Right lung (tissue), 5 donors: ENCODE data around the gene PPP2R2C. TPM values are rescaled to one million over a fixed set of nuclear protein-coding genes. Genes with fewer than 3 reads are reported as not detected.
A peak's percentile ranks its signal among the peaks of the same experiment; 100 is the strongest.

Experiments
- DNase-seq, 2 donors: peaks; one replicate each; pipeline ENCODE4 v3.0.0-alpha.2; 2013
- polyA plus RNA-seq, 5 donors: library from polyadenylated mRNA; unstranded; fragments of 120-200 nt; gene quantifications; one replicate each; pipeline versions ENCODE4 v1.2.1 to v1.2.3, GENCODE V29; 2013; ENCODE audit warnings: inconsistent platforms in 1 of 5, low replicate concordance in 1 of 5; ENCODE audit not compliant: insufficient read length in 5 of 5, insufficient read depth in 1 of 5

The PPP2R2C gene
- polyA plus RNA-seq, 5 donors, result 0.22 to 0.53 (median 0.28) TPM

- DNase-seq, result no peak
These were observed 159.2 kb downstream of the PPP2R2C start for GRCh38 chr4:6313216-6313615.

- no peak for DNase-seq
These were observed 162.6 kb downstream of the PPP2R2C start for GRCh38 chr4:6309777-6310176.

GRCh38 chr4:6308899-6309643, 163.3 kb downstream of the PPP2R2C start:
- DNase-seq, result peak; percentile 33 to 48

DNA sequence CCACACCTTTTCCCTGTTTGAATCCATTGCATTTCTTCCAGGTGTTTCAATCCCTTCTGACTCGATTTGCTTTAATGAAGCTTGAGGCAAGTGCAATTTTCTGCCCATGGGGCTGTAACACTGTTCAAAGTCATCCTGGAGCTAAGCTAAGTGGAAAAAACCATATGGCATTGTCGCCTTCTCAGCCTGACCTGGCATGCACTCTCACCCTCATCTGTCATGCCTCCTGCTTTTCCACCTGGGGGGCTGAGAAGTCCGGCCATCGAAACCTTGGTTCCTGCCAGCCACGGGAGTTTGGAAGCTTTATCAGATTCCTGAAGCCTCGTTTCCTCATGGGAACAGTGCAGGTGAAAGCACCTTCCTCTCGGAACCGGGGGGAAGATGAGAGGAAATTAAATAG, 164.5 kb downstream of the PPP2R2C start:
- DNase-seq, result no peak

DNA sequence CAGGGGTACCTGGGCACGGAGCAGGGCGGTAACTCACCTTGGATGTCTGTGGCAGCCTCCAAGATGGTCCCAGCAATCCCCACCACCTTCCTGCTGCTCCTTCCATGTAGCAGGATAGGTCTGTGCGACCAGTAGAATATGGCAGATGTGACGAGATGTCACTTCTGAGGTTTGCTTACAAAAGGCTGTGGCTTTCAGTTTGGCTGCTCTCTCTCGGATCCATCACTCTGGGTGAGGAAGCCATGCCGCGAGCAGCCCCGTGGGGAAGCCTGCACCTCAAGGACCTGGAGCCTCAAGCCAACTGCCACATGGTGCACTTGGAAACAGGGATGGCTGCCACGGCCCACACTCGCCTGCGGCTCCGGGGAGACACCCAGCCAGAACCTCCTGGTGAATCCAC, 165.2 kb downstream of the PPP2R2C start:
- no peak for DNase-seq

- DNase-seq, result no peak
These were observed 166.1 kb downstream of the PPP2R2C start for GRCh38 chr4:6306299-6306698.

DNA sequence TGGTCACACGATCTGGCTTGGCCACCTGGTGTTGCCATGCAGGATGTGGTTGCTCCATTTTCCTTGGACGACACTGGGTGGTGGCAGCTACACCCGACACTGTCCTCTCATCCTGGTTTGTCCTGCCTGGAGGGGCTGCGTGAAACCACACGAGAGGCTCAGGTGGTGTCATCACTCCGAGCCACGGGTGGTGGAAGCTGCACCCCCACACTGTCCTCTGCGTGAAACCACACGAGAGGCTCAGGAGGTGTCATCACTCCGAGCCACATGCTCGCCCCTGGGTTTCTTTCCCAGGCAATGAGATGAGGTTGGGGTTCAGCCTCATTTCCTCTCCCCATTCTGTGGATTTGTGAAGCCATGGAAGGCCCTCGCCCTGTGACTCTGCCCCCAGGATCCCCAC, 168.5 kb downstream of the PPP2R2C start:
- no peak for DNase-seq

GRCh38 chr4:6302869-6303268, 169.5 kb downstream of the PPP2R2C start:
- no peak for DNase-seq

DNA sequence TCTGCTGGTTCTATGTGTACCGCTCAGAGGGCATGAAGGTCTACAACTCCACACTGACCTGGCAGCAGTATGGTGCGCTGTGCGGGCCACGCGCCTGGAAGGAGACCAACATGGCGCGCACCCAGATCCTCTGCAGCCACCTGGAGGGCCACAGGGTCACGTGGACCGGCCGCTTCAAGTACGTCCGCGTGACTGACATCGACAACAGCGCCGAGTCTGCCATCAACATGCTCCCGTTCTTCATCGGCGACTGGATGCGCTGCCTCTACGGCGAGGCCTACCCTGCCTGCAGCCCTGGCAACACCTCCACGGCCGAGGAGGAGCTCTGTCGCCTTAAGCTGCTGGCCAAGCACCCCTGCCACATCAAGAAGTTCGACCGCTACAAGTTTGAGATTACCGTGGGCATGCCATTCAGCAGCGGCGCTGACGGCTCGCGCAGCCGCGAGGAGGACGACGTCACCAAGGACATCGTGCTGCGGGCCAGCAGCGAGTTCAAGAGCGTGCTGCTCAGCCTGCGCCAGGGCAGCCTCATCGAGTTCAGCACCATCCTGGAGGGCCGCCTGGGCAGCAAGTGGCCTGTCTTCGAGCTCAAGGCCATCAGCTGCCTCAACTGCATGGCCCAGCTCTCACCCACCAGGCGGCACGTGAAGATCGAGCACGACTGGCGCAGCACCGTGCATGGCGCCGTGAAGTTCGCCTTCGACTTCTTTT, 170.5 kb downstream of the PPP2R2C start:
- DNase-seq, result no peak

GRCh38 chr4:6301051-6301731, 171.2 kb downstream of the PPP2R2C start:
- no peak for DNase-seq

- no peak for DNase-seq
These were observed 172.1 kb downstream of the PPP2R2C start for GRCh38 chr4:6300359-6300758.

- DNase-seq, result no peak
These were observed 172.5 kb downstream of the PPP2R2C start for GRCh38 chr4:6299875-6300274.

GRCh38 chr4:6298852-6299251, 173.6 kb downstream of the PPP2R2C start:
- DNase-seq, result no peak

- no peak for DNase-seq
These were observed 174.4 kb downstream of the PPP2R2C start for GRCh38 chr4:6298035-6298434.

- DNase-seq, result no peak
These were observed 175.1 kb downstream of the PPP2R2C start for GRCh38 chr4:6297266-6297815.

- DNase-seq, result no peak
These were observed 176.4 kb downstream of the PPP2R2C start for GRCh38 chr4:6296026-6296425.

DNA sequence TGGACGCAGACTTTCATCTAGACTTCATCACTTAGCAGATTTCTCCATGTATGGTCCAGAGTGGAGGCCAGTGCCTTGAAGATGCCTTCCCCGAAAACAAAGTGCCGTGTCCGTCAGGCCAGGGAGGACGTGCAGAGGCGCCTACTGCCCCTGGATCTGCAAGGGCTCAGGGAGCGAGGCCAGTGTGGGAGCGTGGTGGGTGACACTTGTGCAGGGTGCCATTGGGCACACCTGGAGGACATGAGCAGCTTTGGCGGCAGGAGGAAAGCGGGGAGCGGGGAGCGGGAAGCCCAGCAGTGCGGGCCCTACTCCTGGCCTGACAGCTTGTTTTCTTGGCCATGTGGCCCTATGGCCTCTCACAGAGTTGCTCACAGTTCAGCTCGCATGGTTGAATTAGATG, 176.9 kb downstream of the PPP2R2C start:
- no peak for DNase-seq

GRCh38 chr4:6294705-6295421, 177.6 kb downstream of the PPP2R2C start:
- DNase-seq, result no peak

GRCh38 chr4:6293661-6294060, 178.8 kb downstream of the PPP2R2C start:
- DNase-seq, result no peak

DNA sequence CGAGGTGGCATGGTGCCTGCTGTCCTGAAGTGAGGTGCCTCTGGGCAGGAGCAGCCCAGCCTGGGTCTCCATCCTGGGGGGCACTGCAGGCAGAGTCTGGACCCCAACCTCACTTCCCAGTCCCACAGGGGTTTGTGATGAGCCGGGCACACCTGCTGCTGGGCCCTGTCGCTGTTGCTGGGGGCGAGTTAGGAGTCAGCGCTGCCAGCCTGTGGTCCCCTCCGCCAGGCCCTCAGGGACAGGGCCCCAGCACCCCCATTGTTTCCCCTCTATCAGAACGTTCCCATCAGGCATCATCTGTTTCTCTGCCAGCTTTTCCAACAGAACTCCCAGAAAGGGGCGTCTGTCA, 179.3 kb downstream of the PPP2R2C start:
- DNase-seq, result no peak

DNA sequence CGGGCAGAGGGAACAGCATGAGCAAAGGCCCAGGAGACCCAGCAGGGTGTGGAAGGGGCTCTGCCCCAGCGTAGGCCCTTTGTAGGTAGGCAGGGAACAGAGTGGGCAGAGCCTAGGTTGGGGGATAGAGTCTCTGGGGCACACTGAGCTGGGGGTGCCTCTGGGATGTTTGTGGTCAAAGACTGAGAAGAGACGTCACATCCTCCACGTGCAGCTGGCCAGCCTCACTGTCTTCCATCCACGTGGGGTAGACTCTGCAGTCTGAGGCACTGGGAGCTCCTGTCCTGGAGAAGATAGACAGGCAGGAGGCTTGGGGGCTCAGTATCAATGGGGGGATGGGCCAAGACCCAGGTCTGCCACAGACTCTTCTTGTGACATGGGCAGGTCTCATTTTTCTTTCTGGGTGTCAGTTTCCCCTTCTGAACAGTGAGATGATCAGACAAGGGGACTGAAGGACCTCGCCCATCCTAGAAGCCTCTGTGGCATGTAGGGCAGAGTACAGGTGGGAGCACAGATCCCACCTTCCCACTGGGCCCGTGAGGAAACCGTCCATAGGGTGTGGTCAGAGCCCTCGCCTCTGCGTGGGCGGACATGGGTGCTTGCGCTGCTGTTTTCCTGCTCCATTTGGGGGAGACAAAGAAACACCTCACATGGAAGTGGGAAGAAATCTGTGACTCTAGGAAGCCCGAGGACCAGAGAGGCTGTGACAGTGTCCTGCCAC, 179.9 kb downstream of the PPP2R2C start:
- no peak for DNase-seq
